DMS79 (cell line): ENCODE measurements around the gene POC1A.

Experiments used
- DNase-seq: peaks from one replicate; lab custom pipeline; 2025; lab: John Stamatoyannopoulos, UW

The POC1A gene

DNA sequence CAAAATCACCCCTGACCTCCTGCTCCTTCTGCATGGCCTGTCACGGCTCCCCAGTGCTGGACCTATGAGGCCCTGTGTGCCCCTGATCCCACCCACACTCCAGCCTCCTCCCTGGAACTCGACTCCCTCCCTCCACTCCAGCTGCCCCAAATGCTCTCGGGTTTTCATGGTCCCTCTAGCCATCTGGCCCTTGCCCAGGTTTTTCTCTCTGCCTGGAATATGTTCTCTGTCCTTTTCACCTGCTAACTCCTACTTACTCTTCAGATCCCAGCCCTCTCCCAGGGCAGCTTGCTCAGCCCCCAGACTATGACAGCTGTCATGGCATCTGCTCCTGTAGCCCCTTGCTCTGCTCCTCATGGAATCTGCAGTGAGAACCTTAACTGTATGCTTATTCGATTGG lies 128.2 kb downstream of the POC1A start:
- no peak for DNase-seq

- DNase-seq = no peak
Observed at GRCh38 chr3:52025453-52025852, 128.8 kb downstream of the POC1A start.
